CD4-positive, alpha-beta memory T cell (primary cell): ENCODE data around the gene RNF144A. TPM values are rescaled to one million over a fixed set of nuclear protein-coding genes. Genes with fewer than 3 reads are reported as not detected.

Experiments used
- CTCF ChIA-PET: fragments of 350-600 bp; sonication (Branson Sonifier 250); formaldehyde crosslinking; loops from one replicate; lab custom pipeline; 2021; ENCODE audit warnings: inconsistent platforms; ENCODE audit not compliant: partially characterized antibody; lab: Charles Lee
- POLR2A ChIA-PET: fragments of 350-600 bp; sonication (Branson Sonifier 250); formaldehyde crosslinking; loops from one replicate; lab custom pipeline; 2021; ENCODE audit not compliant: partially characterized antibody; lab: Charles Lee
- DNase-seq, 5 donors: peaks; one replicate each; pipeline versions ENCODE4 v3.0.0 to v3.0.0-alpha.2; 2020 to 2022; ENCODE audit warnings: mixed read lengths in 1 of 5
- H3K27ac ChIP-seq: one replicate; pipeline ENCODE4 v1.7.0; 2013; ENCODE audit warnings: low read depth, low read length
- H3K27me3 ChIP-seq: 2 replicates; pipeline ENCODE4 v1.7.0; 2013; ENCODE audit warnings: mild to moderate bottlenecking, low read length, moderate library complexity; ENCODE audit not compliant: insufficient read depth
- H3K36me3 ChIP-seq: 2 replicates; pipeline ENCODE4 v1.7.0; 2013; ENCODE audit warnings: mild to moderate bottlenecking, low read length, moderate library complexity; ENCODE audit not compliant: insufficient read depth
- H3K4me1 ChIP-seq: 2 replicates; pipeline ENCODE4 v1.7.0; 2013; ENCODE audit warnings: mild to moderate bottlenecking, low read length, moderate library complexity; ENCODE audit not compliant: insufficient read depth
- H3K4me3 ChIP-seq, 2 donors: one replicate each; pipeline ENCODE4 v1.7.0; 2013; ENCODE audit warnings: low read length in 2 of 2, mild to moderate bottlenecking in 1 of 2
- H3K9me3 ChIP-seq, 2 donors: one replicate each; pipeline ENCODE4 v1.7.0; 2013; ENCODE audit warnings: low read length in 2 of 2, control low read depth in 1 of 2; ENCODE audit not compliant: control insufficient read depth in 1 of 2
- H3K27ac Mint-ChIP-seq, 7 donors: one replicate each; pipeline ENCODE4 v1.8.0; 2020 to 2021; ENCODE audit warnings: mixed read lengths in 7 of 7, mild to moderate bottlenecking in 6 of 7, inconsistent platforms in 3 of 7, moderate library complexity in 3 of 7
- H3K27me3 Mint-ChIP-seq, 2 donors: one replicate each; pipeline ENCODE4 v1.8.0; 2020 to 2021; ENCODE audit warnings: mixed read lengths in 2 of 2
- H3K36me3 Mint-ChIP-seq, 2 donors: one replicate each; pipeline ENCODE4 v1.8.0; 2020 to 2021; ENCODE audit warnings: mixed read lengths in 2 of 2, inconsistent platforms in 1 of 2, mild to moderate bottlenecking in 1 of 2
- H3K4me1 Mint-ChIP-seq, 4 donors: one replicate each; pipeline ENCODE4 v1.8.0; 2020 to 2021; ENCODE audit warnings: mixed read lengths in 4 of 4, mild to moderate bottlenecking in 1 of 4
- H3K4me3 Mint-ChIP-seq, 8 donors: one replicate each; pipeline ENCODE4 v1.8.0; 2020 to 2021; ENCODE audit warnings: mixed read lengths in 8 of 8, mild to moderate bottlenecking in 7 of 8, moderate library complexity in 6 of 8, inconsistent platforms in 3 of 8
- H3K9me3 Mint-ChIP-seq, 8 donors: one replicate each; pipeline ENCODE4 v1.8.0; 2020 to 2021; ENCODE audit warnings: mixed read lengths in 8 of 8, mild to moderate bottlenecking in 5 of 8, inconsistent platforms in 3 of 8, moderate library complexity in 1 of 8
- intact Hi-C: fragments of 100-400 bp; cut with micrococcal nuclease; formaldehyde crosslinking; loops from one replicate; pipeline ENCODE4 v1.15.1; 2023
- polyA plus RNA-seq, 2 donors: library from polyadenylated mRNA; unstranded; fragments of 300-500 nt; fragmentation: Illumina TruSeq; gene quantifications; one replicate each; pipeline ENCODE4 v1.2.3, GENCODE V29; 2021
- total RNA-seq, 2 experiments: library from RNA; stranded (reverse); gene quantifications; one replicate each; pipeline ENCODE4 v1.2.3, GENCODE V29; 2021

Gene RNF144A
- total and polyA plus RNA-seq, 4 experiments from 2014 or later: 3.9 to 41.1 (median 23.8) TPM

DNA sequence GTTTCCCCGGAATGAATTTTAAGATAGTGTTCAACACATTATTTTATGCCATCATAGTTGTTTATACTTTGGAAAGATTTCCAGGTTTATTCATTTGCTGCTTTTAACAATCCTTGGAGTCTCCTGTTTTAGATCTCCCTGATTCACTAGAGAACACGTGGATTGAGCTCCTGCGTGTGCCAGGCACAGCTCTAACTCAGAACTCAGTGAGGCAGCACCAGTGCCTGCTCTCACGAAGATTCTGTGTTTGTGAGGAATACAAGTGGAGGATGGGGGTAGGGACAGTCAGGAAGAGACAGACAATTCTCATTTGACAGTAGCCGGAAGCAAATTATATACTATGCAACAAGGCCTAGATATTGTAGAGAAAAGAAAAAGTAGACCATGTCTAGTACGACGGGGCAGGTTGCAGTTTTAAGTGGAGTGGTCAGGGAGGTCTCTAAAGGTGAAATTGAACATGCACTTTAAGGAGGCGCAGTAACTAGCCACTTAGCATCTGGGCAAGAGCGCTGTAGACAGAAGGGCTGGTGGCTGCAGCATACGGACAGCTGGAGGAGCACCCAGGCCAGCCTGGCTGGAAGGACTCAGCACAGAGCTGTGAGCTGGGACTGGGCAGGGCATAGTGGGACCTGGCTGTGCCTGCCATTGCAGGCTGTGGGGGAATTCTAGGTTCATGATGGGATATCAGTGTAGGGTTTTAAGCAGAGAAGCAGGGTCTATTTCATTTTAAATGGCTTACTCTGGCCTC is 24.3 kb downstream of the RNF144A start:
- no peaks in the 10 kb centered on the region for H3K27me3 Mint-ChIP-seq
- Histone ChIP-seq H3K9me3 (no peaks in the 10 kb centered on the region), H3K27me3 (no peaks in the 10 kb centered on the region), H3K36me3 (peaks cover 23% of the 10 kb centered on the region), H3K27ac (no peak overlapping the region), H3K4me3 (no peak overlapping the region), H3K4me1 (peaks cover 18% of the 10 kb centered on the region)
- peaks cover 38 to 41% of the 10 kb centered on the region in 2 donors for H3K36me3 Mint-ChIP-seq
- H3K4me1 Mint-ChIP-seq: peaks cover 27 to 64% (median 36%) of the 10 kb centered on the region in 4 donors
- no peak overlapping the region for H3K4me3 Mint-ChIP-seq
- DNase-seq: no peak
- CTCF ChIA-PET: no interaction called here
- intact Hi-C loops: no loop called here
- no peaks in the 10 kb centered on the region for H3K9me3 Mint-ChIP-seq
- H3K27ac Mint-ChIP-seq: peak overlapping the region in 3 of 7 donors; percentile 33 to 89 (median 46)
- POLR2A ChIA-PET: no interaction called here

DNA sequence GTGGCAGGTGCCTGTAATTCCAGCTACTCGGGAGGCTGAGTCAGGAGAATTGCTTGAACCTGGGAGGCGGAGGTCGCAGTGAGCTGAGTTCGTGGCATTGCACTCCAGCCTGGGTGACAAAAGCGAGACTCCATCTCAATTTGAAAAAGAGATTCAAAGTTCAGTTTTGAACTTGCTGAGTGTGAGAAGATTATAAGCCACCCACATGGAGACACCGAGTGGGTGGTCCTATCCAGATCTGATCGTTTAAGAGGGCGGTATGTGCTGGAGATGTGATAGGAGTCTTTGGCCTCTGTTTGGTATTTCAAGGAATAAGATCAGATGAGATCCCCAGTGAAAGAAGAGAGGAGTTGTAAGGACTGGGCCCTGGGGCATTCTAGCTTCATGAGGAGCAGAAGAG is 25.6 kb downstream of the RNF144A start:
- no peaks in the 10 kb centered on the region for H3K9me3 ChIP-seq
- no peaks in the 10 kb centered on the region for H3K27me3 Mint-ChIP-seq
- H3K9me3 Mint-ChIP-seq: no peaks in the 10 kb centered on the region
- CTCF ChIA-PET: no interaction called here
- peaks cover 26 to 53% (median 31%) of the 10 kb centered on the region in 4 donors for H3K4me1 Mint-ChIP-seq
- H3K27ac Mint-ChIP-seq: peak overlapping the region in 2 of 7 donors; percentile 33 to 52
- DNase-seq: no peak
- intact Hi-C loops: no loop called here
- peaks cover 41 to 44% of the 10 kb centered on the region in 2 donors for H3K36me3 Mint-ChIP-seq
- H3K4me1 ChIP-seq: peaks cover 8% of the 10 kb centered on the region
- no peak overlapping the region for H3K4me3 ChIP-seq
- no peak overlapping the region for H3K4me3 Mint-ChIP-seq
- POLR2A ChIA-PET: no interaction called here
- H3K36me3 ChIP-seq: peaks cover 23% of the 10 kb centered on the region
- no peaks in the 10 kb centered on the region for H3K27me3 ChIP-seq
- H3K27ac ChIP-seq: no peak overlapping the region

DNA sequence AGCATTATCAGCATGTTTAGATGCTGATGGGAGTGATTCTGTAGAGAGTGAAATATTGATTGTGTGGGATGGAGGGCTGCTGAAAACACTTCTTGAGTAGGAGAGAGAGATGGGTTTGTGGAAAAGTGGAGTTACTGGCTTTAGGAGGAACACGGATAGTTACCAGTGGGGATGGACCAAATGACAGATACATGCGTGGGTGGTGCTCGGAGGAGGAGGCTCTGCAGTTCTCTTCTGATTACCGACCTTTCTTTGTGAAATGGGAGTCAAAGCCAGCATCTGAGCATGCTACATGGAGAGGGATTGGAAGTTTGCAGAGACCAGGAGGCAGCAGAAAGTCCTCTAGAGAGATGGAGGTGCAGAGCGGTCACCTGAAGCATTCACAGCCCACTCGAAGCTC is 26.3 kb downstream of the RNF144A start:
- Mint-ChIP-seq H3K27me3 (no peaks in the 10 kb centered on the region), H3K4me3 (peak overlapping the region in 1 of 8 donors; percentile 4), H3K36me3 (peaks cover 43 to 49% of the 10 kb centered on the region in 2 donors), H3K4me1 (peaks cover 26 to 57% (median 30%) of the 10 kb centered on the region in 4 donors), H3K9me3 (no peaks in the 10 kb centered on the region), H3K27ac (peak overlapping the region in 3 of 7 donors; percentile 1 to 72 (median 67))
- Histone ChIP-seq H3K4me1 (peaks cover 8% of the 10 kb centered on the region), H3K4me3 (no peak overlapping the region), H3K27ac (no peak overlapping the region), H3K27me3 (no peaks in the 10 kb centered on the region), H3K36me3 (peaks cover 23% of the 10 kb centered on the region), H3K9me3 (no peaks in the 10 kb centered on the region)
- no peak for DNase-seq
- POLR2A ChIA-PET: interaction anchor here (1.1 kb wide), 1 partner anchor 23 kb away, joined by 3 read pairs; no protein-coding TSS in a partner anchor
- intact Hi-C loops: no loop called here
- CTCF ChIA-PET: no interaction called here

DNA sequence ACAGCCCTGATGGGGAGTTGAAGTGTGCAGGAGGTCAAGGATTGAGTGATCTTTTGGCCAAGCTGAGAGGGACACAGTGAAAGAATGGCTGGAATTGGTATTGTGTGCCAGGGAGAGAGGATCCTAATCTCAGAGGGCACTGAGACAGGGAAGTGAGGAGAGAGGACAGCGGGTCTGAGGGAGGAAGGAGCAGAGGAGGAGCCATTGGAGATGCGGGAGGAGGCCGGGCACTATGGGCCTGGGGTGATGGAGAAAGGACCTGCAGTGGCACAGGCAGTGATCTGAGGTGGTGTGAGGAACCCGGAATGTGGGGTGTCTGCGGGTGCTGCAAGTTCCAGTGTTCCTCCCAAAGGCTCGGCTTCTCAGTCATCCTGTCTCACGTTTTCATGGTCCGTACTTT is 26.8 kb downstream of the RNF144A start:
- H3K36me3 ChIP-seq: peaks cover 23% of the 10 kb centered on the region
- peaks cover 45 to 54% of the 10 kb centered on the region in 2 donors for H3K36me3 Mint-ChIP-seq

DNA sequence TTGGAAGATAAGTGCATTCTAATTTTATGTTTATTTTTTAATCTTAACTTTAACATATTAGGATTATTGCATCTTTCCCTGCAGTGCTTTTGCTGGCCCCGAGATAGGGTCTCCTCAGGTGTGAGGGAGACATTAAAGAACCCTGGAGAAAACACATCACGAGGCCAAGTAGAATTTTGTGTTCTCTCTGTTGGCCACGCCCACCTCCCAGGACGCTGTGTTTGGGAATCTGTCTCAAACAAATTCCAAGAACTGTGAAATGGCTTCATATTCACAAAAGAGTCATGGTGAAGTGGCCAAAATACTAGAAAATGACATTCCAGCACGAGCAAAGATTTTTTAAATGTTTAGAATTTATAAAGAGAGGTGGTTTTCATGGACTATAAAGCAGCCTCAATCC is 27.3 kb downstream of the RNF144A start:
- no peak overlapping the region for H3K4me3 Mint-ChIP-seq
- peak overlapping the region in 1 of 7 donors; percentile 14 for H3K27ac Mint-ChIP-seq

More for the DNA sequence above, 26.8 kb downstream of the RNF144A start:
- peak overlapping the region in 1 of 8 donors; percentile 30 for H3K4me3 Mint-ChIP-seq
- ChIA-PET CTCF (no interaction called here), POLR2A (interaction anchor here (1.1 kb wide), 1 partner anchor 23 kb away, joined by 3 read pairs; no protein-coding TSS in a partner anchor)
- H3K4me1 Mint-ChIP-seq: peaks cover 24 to 56% (median 28%) of the 10 kb centered on the region in 4 donors
- H3K27me3 ChIP-seq: no peaks in the 10 kb centered on the region
- intact Hi-C loops: no loop called here
- H3K9me3 ChIP-seq: no peaks in the 10 kb centered on the region
- no peak for DNase-seq
- peaks cover 8% of the 10 kb centered on the region for H3K4me1 ChIP-seq
- H3K9me3 Mint-ChIP-seq: no peaks in the 10 kb centered on the region
- no peak overlapping the region for H3K27ac ChIP-seq
- no peaks in the 10 kb centered on the region for H3K27me3 Mint-ChIP-seq
- H3K4me3 ChIP-seq: no peak overlapping the region
- H3K27ac Mint-ChIP-seq: peak overlapping the region in 2 of 7 donors; percentile 47 to 67

DNA sequence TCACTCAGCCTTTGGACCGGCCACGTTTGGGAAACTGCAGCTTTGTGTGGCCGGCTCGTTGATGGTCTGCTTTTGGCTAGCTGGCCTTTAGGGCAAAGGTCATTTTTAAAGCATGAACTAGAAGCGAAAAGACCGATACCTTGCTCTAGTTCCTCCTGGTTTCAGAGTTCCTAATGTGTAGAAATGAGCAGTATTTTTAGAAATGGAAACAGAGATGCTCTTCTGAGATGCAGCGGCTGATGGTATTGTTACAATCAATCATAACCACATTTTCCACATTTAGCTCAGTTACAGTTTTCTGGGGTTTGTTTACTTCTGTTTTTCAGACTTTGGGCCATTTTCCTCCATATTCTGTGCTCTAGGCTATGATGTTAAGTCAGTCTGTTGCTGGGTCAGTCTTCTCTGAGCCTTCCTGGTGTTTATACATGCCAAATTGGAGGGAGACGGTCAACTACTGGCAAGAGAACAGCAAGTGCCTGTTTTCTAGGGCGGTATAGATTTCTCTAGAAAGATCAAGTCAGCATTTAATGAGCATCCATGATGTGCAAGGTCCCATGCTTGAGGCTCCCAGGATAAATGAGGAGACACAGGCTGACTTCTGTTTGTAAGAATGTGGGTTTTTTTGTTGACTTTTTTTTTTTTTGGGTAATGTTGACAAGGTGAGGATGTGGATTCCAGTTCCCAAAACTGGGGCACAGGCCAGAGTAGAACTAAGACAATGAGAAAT is 28.0 kb downstream of the RNF144A start:
- Histone ChIP-seq H3K4me1 (peaks cover 8% of the 10 kb centered on the region), H3K4me3 (no peak overlapping the region), H3K27me3 (no peaks in the 10 kb centered on the region), H3K36me3 (peaks cover 23% of the 10 kb centered on the region), H3K27ac (no peak overlapping the region), H3K9me3 (no peaks in the 10 kb centered on the region)
- Mint-ChIP-seq H3K27me3 (no peaks in the 10 kb centered on the region), H3K27ac (peak overlapping the region in 6 of 7 donors; percentile 10 to 68 (median 63)), H3K4me1 (peaks cover 24 to 57% (median 27%) of the 10 kb centered on the region in 4 donors), H3K9me3 (no peaks in the 10 kb centered on the region), H3K4me3 (peak overlapping the region in 1 of 8 donors; percentile 0), H3K36me3 (peaks cover 47 to 55% of the 10 kb centered on the region in 2 donors)
- intact Hi-C loops: loop anchor here (1.0 kb wide), 1 partner anchor 10 kb away; no protein-coding TSS in a partner anchor
- DNase-seq: no peak
- CTCF ChIA-PET: interaction anchor here (1.0 to 2.1 kb wide), 2 partner anchors 29 to 51 kb away, joined by 4 to 6 read pairs; partner anchors contain the start of gene RNF144A
- POLR2A ChIA-PET: no interaction called here

More for the DNA sequence above, 27.3 kb downstream of the RNF144A start:
- no peaks in the 10 kb centered on the region for H3K27me3 Mint-ChIP-seq
- H3K4me1 ChIP-seq: peaks cover 8% of the 10 kb centered on the region
- no peak for DNase-seq
- peaks cover 47 to 55% of the 10 kb centered on the region in 2 donors for H3K36me3 Mint-ChIP-seq
- peaks cover 22 to 52% (median 26%) of the 10 kb centered on the region in 4 donors for H3K4me1 Mint-ChIP-seq
- no peak overlapping the region for H3K4me3 ChIP-seq
- H3K27me3 ChIP-seq: no peaks in the 10 kb centered on the region
- POLR2A ChIA-PET: no interaction called here
- CTCF ChIA-PET: no interaction called here
- no peaks in the 10 kb centered on the region for H3K9me3 ChIP-seq
- H3K9me3 Mint-ChIP-seq: no peaks in the 10 kb centered on the region
- no peak overlapping the region for H3K27ac ChIP-seq
- peaks cover 23% of the 10 kb centered on the region for H3K36me3 ChIP-seq
- intact Hi-C loops: no loop called here

DNA sequence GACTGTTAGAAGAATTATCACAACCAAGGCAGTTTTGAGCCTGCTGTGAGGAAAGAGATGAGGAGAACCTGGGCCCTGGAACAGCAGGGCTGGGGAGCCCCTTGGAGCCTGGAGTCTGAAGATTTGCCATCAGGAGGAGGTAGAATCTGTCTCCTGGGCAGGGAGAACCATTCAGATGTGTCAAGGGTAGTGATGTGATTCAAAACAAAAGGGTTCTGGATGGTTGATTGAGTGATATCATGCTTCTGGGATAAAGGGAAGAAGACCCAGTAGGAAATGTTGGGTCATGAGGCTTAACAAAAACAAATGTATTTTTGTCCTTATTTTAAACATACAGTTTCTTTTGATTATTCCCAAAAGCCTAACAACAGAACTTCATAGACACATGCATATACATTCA is 28.6 kb downstream of the RNF144A start:
- ChIA-PET CTCF (interaction anchor here (1.0 to 2.1 kb wide), 2 partner anchors 29 to 51 kb away, joined by 4 to 6 read pairs; partner anchors contain the start of gene RNF144A), POLR2A (no interaction called here)
- Histone ChIP-seq H3K9me3 (no peaks in the 10 kb centered on the region), H3K36me3 (peaks cover 22% of the 10 kb centered on the region), H3K4me1 (peaks cover 8% of the 10 kb centered on the region), H3K4me3 (no peak overlapping the region), H3K27me3 (no peaks in the 10 kb centered on the region), H3K27ac (no peak overlapping the region)
- H3K4me1 Mint-ChIP-seq: peaks cover 24 to 59% (median 30%) of the 10 kb centered on the region in 4 donors
- intact Hi-C loops: loop anchor here (1.0 kb wide), 1 partner anchor 9 kb away; no protein-coding TSS in a partner anchor
- no peaks in the 10 kb centered on the region for H3K27me3 Mint-ChIP-seq
- H3K36me3 Mint-ChIP-seq: peaks cover 47 to 55% of the 10 kb centered on the region in 2 donors
- no peak overlapping the region for H3K4me3 Mint-ChIP-seq
- no peaks in the 10 kb centered on the region for H3K9me3 Mint-ChIP-seq
- H3K27ac Mint-ChIP-seq: peak overlapping the region in 5 of 7 donors; percentile 10 to 68 (median 43)
- no peak for DNase-seq
